PFSK-1 (cell line): ENCODE data around the gene RNF26.
A peak's percentile ranks its signal among the peaks of the same experiment; 100 is the strongest.

Experiments used
- FOXP2 ChIP-seq: optimal IDR thresholded peaks from 2 replicates; pipeline ENCODE3; 2011; ENCODE audit warnings: borderline replicate concordance, control low read depth, inconsistent platforms; ENCODE audit not compliant: insufficient read depth; ENCODE audit errors: extremely low read length, extremely low read depth
- POLR2AphosphoS5 ChIP-seq: IDR thresholded peaks from 2 replicates; pipeline ENCODE4 v1.6.1; 2012; ENCODE audit warnings: low read depth, mild to moderate bottlenecking, control low read depth, low read length, moderate library complexity
- REST ChIP-seq, 2 experiments: IDR thresholded peaks; 2 replicates each; pipeline versions ENCODE4 v1.6.1 to v1.8.0; 2011 to 2012; ENCODE audit warnings: low read depth in 2 of 2, low read length in 2 of 2, control low read depth in 1 of 2, inconsistent platforms in 1 of 2, mild to moderate bottlenecking in 1 of 2, moderate library complexity in 1 of 2; ENCODE audit not compliant: insufficient read depth in 1 of 2
- SIN3A ChIP-seq: IDR thresholded peaks from 2 replicates; pipeline ENCODE4 v1.6.1; 2012; ENCODE audit warnings: mild to moderate bottlenecking, low read length, moderate library complexity, borderline replicate concordance; ENCODE audit not compliant: insufficient read depth
- TAF1 ChIP-seq: IDR thresholded peaks from 2 replicates; pipeline ENCODE4 v1.6.1; 2012; ENCODE audit warnings: low read length, control low read depth, borderline replicate concordance; ENCODE audit not compliant: insufficient read depth

Gene RNF26

DNA sequence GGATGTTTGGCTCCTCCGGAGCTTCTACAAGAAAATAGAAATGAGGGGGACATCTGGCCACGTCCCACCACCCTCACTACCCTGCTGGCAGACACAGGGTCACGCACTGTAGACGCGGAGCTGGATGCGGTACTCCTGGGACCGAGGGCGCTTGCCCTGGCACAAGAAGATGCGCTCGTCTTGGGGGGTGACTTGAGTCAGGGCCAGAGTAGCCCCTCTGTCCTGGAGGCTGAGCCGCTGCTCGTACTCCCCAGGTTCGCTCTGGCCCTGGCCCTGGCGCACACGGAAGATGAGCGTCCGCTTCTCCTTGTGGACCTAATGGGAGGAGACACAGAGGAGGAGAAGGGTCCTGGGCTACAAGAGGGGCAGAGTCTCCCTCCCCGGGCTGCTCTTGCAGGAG is 19.6 kb upstream of the RNF26 start:
- TF ChIP-seq SIN3A (no peak), POLR2AphosphoS5 (no peak), TAF1 (no peak), FOXP2 (no peak), REST (IDR thresholded peaks at IDR 0.05; ENCODE audit: insufficient read depth in 1 of 2, low read depth in 2 of 2, low read length in 2 of 2) (no peak)

DNA sequence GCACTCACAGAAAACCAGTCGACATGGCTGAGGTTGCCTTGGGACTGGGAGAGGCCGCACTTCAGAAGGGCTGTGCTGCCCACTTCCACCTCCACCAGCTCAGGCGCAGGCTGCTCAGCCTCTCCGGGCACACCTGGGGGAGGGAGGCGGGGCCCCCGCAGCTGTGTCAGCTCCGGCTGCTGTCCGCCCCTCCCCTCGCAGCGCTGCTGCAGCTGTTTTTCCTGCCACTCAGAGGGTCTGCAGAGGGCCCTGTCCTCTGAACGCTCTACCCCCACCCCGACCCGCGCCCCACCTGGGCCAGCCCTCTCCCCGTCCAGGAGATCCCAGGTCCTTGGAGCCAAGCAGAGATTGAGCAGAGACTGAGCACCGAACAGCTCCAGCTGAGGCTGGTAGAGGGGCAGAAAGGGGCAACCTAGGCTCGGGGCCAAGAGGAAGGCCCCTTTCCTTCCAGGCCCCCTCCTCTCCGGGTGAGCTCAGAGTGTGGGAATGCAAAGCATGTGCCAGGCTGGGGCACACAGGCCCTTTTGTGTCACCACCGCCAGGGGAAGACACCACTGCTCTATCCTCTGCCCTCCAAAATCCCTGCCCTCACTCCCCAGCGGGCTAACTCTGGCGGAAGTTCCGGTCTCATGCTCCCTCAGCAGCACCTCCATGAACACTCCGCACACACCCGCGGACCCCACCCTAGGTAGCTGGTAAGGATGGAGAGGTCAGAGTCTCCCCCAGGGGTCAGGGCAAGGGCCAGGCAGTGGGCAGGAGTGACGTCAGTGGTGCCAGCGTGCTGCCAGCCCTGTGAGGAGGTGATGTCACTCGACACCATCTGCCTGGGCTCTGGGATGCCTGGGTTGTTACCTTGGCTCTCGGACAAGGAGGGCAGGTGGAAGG is 19.0 kb upstream of the RNF26 start:
- TF ChIP-seq SIN3A, result no peak
- TF ChIP-seq TAF1, result no peak
- no peak for TF ChIP-seq POLR2AphosphoS5
- no peak for TF ChIP-seq FOXP2
- TF ChIP-seq REST (IDR thresholded peaks at IDR 0.05; ENCODE audit: insufficient read depth in 1 of 2, low read depth in 2 of 2, low read length in 2 of 2), result no peak

GRCh38 chr11:119316016-119316728 is 18.2 kb upstream of the RNF26 start:
- no peak for TF ChIP-seq FOXP2
- no peak for TF ChIP-seq SIN3A
- TF ChIP-seq TAF1, result no peak
- TF ChIP-seq REST (IDR thresholded peaks at IDR 0.05; ENCODE audit: insufficient read depth in 1 of 2, low read depth in 2 of 2, low read length in 2 of 2), result no peak
- TF ChIP-seq POLR2AphosphoS5, result no peak

DNA sequence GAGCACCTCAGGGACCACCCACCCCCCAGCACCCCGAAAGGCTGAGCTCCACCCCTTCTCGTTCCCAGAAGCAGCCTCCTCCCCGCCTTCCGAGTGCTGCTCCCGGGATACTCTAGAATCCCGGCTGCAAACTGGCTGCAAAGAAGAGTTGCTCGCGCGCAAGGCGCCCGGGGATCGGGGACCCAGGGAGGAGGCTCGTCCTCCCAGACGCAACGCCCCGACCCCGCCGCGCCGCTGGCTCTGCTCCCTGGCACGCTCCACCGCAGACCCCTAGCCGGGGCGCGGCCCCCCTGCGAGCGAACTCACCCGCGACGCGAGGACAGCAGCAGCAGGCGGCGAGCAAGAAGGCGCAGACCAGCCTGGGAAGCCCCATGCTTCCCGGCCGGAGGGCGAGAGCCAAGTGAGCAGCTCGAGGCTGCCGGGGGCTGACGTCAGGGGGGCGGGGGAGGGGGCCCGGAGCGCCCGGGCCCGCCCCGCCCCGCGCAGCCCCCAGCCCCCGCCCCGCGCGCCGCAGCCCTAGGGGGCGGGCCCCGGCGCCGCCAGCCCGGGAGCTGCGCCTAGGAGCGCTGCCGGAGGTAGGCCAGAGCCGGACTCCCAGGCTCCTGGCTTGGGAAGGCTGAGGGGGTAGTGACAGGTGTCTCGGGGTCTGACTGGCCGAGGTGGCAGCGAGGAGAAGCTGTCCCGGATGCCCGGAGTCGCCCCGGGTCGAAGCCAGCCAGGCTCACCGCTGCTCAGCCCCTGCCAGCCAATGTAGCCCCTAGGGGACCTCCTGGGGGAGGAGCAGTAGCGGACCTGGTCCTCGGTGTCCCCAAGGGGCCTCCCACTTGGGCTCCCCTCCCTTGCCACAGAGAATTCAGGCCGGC is 17.4 kb upstream of the RNF26 start, which contains the start of gene MCAM:
MCAM (minus strand) TSS at position 402 of the 863 bp plus-strand sequence; CDS start at position 373, 29 bp downstream.
- TF ChIP-seq TAF1, result peak; percentile 58; the same call in 1 of the 2 replicates
- TF ChIP-seq SIN3A, result no peak
- no peak for TF ChIP-seq FOXP2
- 0 out of 2 replicates have a peak, but pooled peaks have one; percentile 48 for TF ChIP-seq POLR2AphosphoS5
- no peak for TF ChIP-seq REST (IDR thresholded peaks at IDR 0.05; ENCODE audit: insufficient read depth in 1 of 2, low read depth in 2 of 2, low read length in 2 of 2)
